Measurements from ENCODE around the gene WDR27. TPM values are rescaled to one million over a fixed set of nuclear protein-coding genes. Genes with fewer than 3 reads are reported as not detected.
"Not testable (repeated sequence)": the region's sequence is repeated elsewhere in the genome, so short reads cannot be mapped to it uniquely, and the experiment has no call there.

The WDR27 gene
- total and polyA plus RNA-seq, 2 donors, result 15.9 to 54.5 TPM

DNA sequence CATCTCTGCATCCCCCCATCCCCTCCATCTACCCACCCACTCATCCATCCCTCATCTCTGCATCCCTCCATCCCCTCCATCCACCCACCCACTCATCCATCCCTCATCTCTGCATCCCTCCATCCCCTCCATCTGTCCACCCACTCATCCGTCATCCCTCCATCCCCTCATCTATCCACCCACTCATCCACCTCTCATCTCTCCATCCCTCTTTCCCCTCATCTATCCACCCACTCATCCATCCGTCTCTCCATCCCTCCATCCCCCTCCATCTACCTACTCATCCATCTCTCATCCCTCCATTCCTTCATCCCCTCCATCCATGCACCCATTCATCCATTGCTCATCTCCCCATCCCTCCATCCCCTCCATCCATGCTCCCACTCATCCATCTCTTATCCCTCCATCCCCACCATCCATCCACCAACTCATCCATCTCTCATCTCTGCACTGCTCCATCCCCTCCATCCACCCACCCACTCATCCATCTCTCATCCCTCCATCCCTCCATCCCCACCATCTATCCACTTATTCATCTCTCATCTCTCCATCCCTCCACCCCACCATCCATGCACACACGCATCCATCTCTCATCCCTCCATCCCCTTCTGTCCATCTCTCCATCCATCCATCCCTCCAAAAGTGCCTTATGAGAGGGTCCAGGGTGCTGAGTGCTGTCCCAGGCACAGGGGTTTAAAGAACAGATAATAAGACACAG is 51.4 kb downstream of the WDR27 start:
- Histone ChIP-seq H3K4me3 (ENCODE audit: low read depth, low read length) (no peak overlapping the region), H3K36me3 (ENCODE audit: insufficient read depth) (no peaks in the 10 kb centered on the region), H3K4me1 (ENCODE audit: insufficient read depth) (no peaks in the 10 kb centered on the region), H3K27ac (ENCODE audit: low read depth) (no peak overlapping the region)
- no peak for DNase-seq (ENCODE audit: extremely low spot score)
- WGBS, result 97% methylated on average over 3 of the region's 3 CpGs

DNA sequence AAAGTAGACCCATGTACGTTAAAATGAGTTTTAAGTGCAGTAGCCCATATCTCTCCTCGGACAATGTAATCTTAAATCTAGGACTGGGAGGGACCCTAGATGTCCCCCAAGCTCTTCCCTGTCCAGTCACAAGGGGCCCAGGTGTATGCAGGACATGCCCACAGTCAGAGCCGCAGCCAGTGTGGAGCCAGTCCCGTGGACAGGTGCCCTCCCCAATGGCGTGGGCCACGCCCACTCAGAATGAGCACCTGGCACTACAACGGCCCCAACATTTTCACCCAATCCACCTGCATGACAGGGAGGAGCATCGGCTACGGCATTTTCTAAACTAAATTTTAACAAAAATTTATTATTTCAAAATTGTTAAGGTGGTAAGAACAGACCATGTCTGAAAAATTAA is 53.2 kb downstream of the WDR27 start:
- no peaks in the 10 kb centered on the region for H3K4me1 ChIP-seq (ENCODE audit: insufficient read depth)
- no peak overlapping the region for H3K27ac ChIP-seq (ENCODE audit: low read depth)
- no peak overlapping the region for H3K4me3 ChIP-seq (ENCODE audit: low read depth, low read length)
- WGBS, result 93% methylated on average over 9 of the region's 9 CpGs
- no peaks in the 10 kb centered on the region for H3K36me3 ChIP-seq (ENCODE audit: insufficient read depth)
- no peak for DNase-seq (ENCODE audit: extremely low spot score)

DNA sequence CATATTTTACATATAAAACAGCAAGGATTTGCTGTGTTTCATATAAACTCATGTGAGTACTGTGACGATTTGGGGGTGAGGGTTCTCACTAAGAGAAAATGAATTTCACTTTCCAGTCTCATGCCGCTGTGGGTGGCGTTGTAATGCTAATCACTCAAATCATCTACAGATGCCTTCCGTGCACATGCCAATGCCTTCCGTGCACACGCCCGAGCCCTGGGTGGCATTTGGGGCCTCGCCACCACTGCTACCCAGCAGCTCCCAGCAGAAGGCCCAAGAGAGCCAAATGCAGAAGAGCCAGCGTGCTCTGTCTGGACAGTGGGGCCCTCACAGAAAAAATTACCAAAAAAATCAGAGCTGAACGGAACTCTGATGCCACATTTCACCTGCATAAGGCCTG is 53.7 kb downstream of the WDR27 start:
- no peaks in the 10 kb centered on the region for H3K36me3 ChIP-seq (ENCODE audit: insufficient read depth)
- H3K4me1 ChIP-seq (ENCODE audit: insufficient read depth), result no peaks in the 10 kb centered on the region
- H3K27ac ChIP-seq (ENCODE audit: low read depth), result no peak overlapping the region
- DNase-seq (ENCODE audit: extremely low spot score), result no peak
- H3K4me3 ChIP-seq (ENCODE audit: low read depth, low read length), result no peak overlapping the region
- whole genome bisulfite sequencing, result 93% methylated on average over 10 of the region's 10 CpGs

DNA sequence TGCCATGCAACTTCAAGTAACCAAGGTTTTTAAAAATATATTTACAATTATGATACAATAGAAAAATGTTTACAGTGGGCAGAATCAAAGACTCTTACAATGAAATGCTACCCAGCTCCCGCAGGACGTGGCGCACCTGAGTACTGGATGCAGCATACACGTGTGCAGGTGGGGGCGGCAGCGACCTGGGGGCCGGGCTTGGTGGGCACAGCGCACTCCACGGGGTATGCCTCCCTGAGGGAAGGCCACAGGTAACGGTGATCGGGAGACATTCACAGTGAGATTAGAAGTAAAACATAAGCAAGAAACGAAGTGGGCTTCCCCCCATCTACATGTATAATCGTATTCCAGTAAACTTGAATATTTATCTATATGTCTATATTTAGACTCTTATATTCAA is 54.2 kb downstream of the WDR27 start:
- H3K27ac ChIP-seq (ENCODE audit: low read depth), result no peak overlapping the region
- no peaks in the 10 kb centered on the region for H3K4me1 ChIP-seq (ENCODE audit: insufficient read depth)
- no peak for DNase-seq (ENCODE audit: extremely low spot score)
- WGBS, result 93% methylated on average over 13 of the region's 13 CpGs
- no peak overlapping the region for H3K4me3 ChIP-seq (ENCODE audit: low read depth, low read length)
- no peaks in the 10 kb centered on the region for H3K36me3 ChIP-seq (ENCODE audit: insufficient read depth)

DNA sequence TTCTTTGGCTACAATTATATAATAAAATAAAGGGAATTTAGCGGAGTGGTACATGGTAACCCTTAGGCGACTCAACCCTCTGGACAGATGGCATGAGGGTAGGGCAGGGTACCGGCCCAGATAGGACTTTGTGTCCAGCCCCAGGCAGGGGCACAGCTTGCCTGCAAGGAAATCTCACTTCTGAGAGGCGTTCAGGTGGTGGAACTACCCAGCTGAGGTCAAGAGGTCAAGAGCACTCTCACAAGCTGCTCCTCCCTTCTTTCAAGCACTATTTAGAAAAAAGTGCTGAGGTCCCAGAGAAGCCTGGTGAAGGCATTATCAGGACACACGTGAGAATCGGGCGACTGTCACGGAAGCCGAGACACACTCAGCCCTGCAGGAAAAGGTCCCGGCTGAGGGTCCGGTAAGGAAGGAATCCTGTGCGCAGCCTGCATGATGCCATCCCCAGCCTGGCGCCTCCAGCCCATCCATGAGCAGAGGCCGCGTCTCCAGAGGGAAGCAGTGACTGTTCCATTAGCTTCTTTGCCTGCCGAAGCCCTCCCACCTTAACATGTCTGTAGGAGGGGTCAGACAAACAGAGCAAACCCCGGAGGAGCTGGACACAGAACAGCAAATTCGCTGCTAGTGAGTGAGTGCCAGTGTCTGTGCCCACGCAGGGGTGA is 54.8 kb downstream of the WDR27 start:
- no peak overlapping the region for H3K27ac ChIP-seq (ENCODE audit: low read depth)
- 91% methylated on average over 19 of the region's 19 CpGs for WGBS
- H3K4me1 ChIP-seq (ENCODE audit: insufficient read depth), result no peaks in the 10 kb centered on the region
- H3K36me3 ChIP-seq (ENCODE audit: insufficient read depth), result no peaks in the 10 kb centered on the region
- H3K4me3 ChIP-seq (ENCODE audit: low read depth, low read length), result no peak overlapping the region
- DNase-seq (ENCODE audit: extremely low spot score), result no peak

DNA sequence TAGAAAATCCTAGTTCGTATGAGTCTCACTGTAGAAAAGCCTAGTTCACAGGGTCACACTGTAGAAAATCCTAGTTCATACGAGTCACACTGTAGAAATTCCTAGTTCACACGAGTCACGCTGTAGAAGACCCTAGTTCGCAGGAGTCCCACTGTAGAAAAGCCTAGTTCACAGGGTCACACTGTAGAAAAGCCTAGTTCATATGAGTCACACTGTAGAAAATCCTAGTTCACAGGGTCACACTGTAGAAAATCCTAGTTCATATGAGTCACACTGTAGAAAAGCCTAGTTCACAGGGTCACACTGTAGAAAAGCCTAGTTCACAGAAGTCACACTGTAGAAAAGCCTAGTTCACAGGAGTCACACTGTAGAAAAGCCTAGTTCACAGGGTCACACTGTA is 56.4 kb downstream of the WDR27 start:
- 98% methylated on average over 5 of the region's 5 CpGs for WGBS
- not testable (repeated sequence) for H3K36me3 ChIP-seq (ENCODE audit: insufficient read depth); DNase-seq (ENCODE audit: extremely low spot score); H3K4me1 ChIP-seq (ENCODE audit: insufficient read depth); H3K27ac ChIP-seq (ENCODE audit: low read depth); H3K4me3 ChIP-seq (ENCODE audit: low read depth, low read length)

DNA sequence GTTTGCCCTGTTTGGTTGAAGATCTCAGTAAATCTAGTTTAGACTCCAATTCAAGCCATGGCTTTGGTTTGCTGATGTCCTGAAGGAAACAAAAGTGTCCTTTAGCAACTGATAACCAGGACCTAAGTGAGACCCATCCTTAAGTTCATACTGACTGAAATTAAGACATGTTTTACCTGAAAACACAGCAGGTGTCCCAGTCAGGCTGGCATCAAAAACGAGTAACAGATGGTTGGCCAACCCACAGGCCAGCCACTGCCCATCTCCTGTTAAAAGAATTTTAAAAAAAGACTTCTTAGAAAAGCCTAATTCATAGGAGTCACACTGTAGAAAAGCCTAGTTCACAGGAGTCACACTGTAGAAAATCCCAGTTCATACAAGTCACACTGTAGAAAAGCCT is 58.3 kb downstream of the WDR27 start:
- H3K4me3 ChIP-seq (ENCODE audit: low read depth, low read length), result no peak overlapping the region
- H3K4me1 ChIP-seq (ENCODE audit: insufficient read depth), result no peaks in the 10 kb centered on the region
- H3K36me3 ChIP-seq (ENCODE audit: insufficient read depth), result no peaks in the 10 kb centered on the region
- H3K27ac ChIP-seq (ENCODE audit: low read depth), result no peak overlapping the region
- DNase-seq (ENCODE audit: extremely low spot score), result no peak
- whole genome bisulfite sequencing, result 82% methylated on average over 1 of the region's 1 CpG

DNA sequence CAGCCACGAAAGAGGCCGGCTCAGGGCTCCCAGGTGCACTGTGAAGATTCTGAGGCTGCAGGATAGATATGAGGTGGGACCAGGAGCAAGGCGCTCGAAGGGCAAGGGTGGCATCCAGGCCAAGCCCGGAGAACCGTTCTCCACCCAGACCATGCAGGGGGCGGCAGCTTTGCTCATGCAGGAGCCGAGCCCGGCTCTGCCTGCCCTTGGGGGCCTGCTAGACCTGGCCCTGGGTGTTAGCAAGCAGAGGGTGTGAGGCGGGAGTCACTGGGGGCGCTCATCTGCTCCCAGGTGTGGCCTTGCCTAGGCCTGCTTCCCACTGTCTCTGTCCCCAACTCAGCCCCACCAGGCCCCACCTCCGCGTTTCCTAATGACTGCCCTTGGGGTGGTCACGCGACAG is 59.4 kb downstream of the WDR27 start:
- 90% methylated on average over 15 of the region's 15 CpGs for WGBS
- no peak for DNase-seq (ENCODE audit: extremely low spot score)
- Histone ChIP-seq H3K36me3 (ENCODE audit: insufficient read depth) (no peaks in the 10 kb centered on the region), H3K4me1 (ENCODE audit: insufficient read depth) (no peaks in the 10 kb centered on the region), H3K27ac (ENCODE audit: low read depth) (no peak overlapping the region), H3K4me3 (ENCODE audit: low read depth, low read length) (no peak overlapping the region)

DNA sequence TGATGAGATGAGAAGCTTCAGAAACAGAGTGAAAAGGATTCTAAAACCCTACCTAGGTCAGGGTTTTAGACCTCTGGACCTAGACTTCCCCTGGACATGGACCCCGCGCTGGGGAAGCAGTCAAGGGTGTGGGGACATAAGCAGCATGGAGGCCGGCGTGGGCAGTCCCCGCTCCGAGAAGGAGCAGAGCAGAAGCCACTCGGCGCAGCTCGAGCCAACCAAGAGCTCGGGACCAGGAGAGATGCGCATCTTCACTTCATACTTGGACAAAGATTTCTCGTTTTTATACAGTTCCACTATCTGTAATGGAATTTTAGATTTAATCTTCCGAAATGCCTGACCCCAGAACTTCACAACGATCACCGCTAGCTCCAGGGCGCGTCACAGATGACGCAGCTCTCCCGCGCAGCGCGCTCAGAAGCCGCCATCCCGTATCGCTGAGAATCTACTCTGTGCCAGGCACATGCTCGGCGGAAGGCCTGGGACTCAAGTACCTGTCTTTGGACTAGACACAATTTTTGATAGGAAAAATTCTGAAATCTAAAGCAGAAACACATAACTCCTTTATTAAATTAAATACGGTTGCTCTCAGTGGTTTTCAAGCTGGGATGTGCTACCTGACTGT is 60.3 kb downstream of the WDR27 start:
- H3K36me3 ChIP-seq (ENCODE audit: insufficient read depth), result no peaks in the 10 kb centered on the region
- WGBS, result 95% methylated on average over 28 of the region's 28 CpGs
- H3K4me3 ChIP-seq (ENCODE audit: low read depth, low read length), result no peak overlapping the region
- no peak overlapping the region for H3K27ac ChIP-seq (ENCODE audit: low read depth)
- H3K4me1 ChIP-seq (ENCODE audit: insufficient read depth), result no peaks in the 10 kb centered on the region
- DNase-seq (ENCODE audit: extremely low spot score), result no peak

DNA sequence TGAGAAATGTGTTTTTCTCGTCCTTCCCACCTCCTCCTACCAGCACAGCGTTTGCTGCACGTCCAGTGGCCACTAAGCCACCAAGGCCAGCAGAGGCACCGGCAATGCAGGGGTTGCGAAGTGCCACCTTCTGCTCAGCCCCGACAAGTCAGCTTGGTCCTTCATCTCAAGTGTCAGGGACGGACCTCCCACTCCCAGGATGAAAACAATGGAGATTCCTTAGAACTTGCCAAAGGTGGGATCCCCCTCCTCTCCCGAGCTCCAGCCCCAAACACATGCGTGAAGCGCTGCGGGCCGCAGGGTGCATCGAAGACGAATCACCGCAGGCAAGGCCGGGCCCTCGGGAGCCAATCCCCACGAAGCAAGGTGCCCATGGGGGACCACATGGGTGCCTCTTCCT is 60.8 kb downstream of the WDR27 start:
- H3K36me3 ChIP-seq (ENCODE audit: insufficient read depth), result no peaks in the 10 kb centered on the region
- H3K4me1 ChIP-seq (ENCODE audit: insufficient read depth), result no peaks in the 10 kb centered on the region
- 94% methylated on average over 18 of the region's 18 CpGs for WGBS
- H3K27ac ChIP-seq (ENCODE audit: low read depth), result no peak overlapping the region
- H3K4me3 ChIP-seq (ENCODE audit: low read depth, low read length), result no peak overlapping the region
- no peak for DNase-seq (ENCODE audit: extremely low spot score)

DNA sequence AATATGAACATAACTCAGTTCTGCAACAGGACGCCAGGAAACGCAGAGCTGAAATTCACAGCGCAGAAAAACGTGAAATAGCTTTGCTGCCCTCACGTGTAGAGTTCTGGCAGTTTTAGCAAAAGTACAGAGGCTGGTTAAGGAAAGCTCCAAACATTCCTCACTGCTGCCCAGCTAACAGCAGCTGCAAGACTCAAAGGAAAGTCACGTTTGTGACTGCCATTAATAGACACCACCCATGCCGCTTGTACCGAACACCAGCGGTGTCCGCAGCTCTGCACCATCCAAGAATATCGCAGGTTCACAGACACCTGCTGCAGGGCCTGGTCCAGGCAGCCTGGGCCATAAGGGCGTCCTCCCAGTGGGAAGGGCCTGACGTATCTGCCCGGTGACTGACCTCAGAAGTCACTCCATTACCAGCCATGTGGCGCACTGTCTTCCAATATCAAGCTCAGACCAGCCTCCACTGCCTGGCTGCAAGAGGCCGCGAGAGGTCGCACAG is 61.4 kb downstream of the WDR27 start:
- no peak for DNase-seq (ENCODE audit: extremely low spot score)
- no peak overlapping the region for H3K27ac ChIP-seq (ENCODE audit: low read depth)
- no peaks in the 10 kb centered on the region for H3K4me1 ChIP-seq (ENCODE audit: insufficient read depth)
- no peak overlapping the region for H3K4me3 ChIP-seq (ENCODE audit: low read depth, low read length)
- H3K36me3 ChIP-seq (ENCODE audit: insufficient read depth), result no peaks in the 10 kb centered on the region
- 81% methylated on average over 18 of the region's 18 CpGs for WGBS

DNA sequence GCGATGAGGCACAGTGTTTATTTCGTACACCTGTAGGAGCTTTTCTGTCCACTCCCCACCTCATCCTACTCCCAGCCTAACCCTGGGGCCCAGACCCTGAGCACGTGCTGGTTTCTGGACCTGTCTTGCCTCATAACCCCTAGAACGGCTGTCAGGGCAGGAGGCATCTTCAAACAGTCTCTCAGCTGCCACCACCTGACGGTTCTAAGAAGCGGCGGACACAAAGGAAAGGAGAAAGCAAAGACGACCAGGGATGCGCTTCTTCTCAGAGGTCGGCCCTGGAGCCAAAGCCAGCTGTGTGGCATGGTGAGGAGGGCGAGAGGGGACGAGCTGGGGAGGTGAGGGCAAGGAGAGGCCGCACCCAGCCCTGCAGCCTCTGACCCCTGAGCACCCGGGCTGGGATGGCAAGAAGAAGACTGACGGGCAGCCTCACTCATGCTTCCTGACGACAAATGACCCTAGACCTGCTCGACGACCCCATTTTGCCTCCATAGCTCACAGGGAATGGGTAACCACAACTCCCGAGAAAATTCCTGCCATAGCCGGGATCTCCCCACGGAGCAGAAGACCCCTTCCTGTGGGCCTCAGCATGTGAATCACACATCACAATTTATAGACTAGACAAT is 62.1 kb downstream of the WDR27 start:
- H3K4me3 ChIP-seq (ENCODE audit: low read depth, low read length), result no peak overlapping the region
- DNase-seq (ENCODE audit: extremely low spot score), result no peak
- H3K27ac ChIP-seq (ENCODE audit: low read depth), result no peak overlapping the region
- H3K36me3 ChIP-seq (ENCODE audit: insufficient read depth), result no peaks in the 10 kb centered on the region
- no peaks in the 10 kb centered on the region for H3K4me1 ChIP-seq (ENCODE audit: insufficient read depth)
- 75% methylated on average over 21 of the region's 21 CpGs for WGBS

DNA sequence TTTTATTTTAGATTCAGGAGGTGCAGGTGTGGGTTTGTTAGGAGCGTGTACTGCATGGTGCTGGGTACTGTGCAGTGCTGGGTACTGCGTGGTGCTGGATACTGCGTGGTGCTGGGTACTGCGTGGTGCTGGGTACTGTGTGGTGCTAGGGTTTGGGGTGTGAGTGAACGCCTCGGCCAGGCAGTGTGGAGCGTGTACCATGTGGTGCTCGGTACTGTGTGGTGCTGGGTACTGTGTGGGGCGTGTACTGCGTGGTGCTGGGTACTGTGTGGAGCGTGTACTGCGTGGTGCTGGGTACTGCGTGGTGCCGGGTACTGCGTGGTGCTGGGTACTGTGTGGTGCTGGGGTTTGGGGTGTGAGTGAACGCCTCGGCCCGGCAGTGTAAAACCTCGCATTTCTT is 62.9 kb downstream of the WDR27 start:
- no peak overlapping the region for H3K4me3 ChIP-seq (ENCODE audit: low read depth, low read length)
- no peak overlapping the region for H3K27ac ChIP-seq (ENCODE audit: low read depth)
- no peak for DNase-seq (ENCODE audit: extremely low spot score)
- no peaks in the 10 kb centered on the region for H3K4me1 ChIP-seq (ENCODE audit: insufficient read depth)
- H3K36me3 ChIP-seq (ENCODE audit: insufficient read depth), result no peaks in the 10 kb centered on the region
- 98% methylated on average over 19 of the region's 19 CpGs for WGBS

DNA sequence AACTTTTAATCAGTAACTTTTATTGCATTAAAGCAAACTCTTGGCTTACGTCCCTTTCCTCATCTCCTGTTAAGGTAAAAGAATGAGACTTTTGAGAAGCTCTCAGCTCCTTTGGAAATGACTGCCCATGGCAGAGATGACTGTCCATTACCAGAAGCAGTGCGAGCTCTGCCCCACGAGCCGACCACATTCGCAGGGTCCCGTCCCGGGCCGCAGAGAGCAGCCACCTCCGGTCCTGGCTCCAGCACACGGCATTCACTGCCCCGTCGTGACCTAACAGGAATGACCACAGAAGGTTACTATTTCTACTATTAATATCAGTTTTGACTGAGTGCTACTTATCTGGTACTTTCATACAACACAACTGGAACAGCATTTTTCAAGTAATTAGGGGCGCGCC is 63.4 kb downstream of the WDR27 start:
- 96% methylated on average over 14 of the region's 14 CpGs for WGBS
- no peak for DNase-seq (ENCODE audit: extremely low spot score)
- Histone ChIP-seq H3K4me1 (ENCODE audit: insufficient read depth) (no peaks in the 10 kb centered on the region), H3K27ac (ENCODE audit: low read depth) (no peak overlapping the region), H3K4me3 (ENCODE audit: low read depth, low read length) (no peak overlapping the region), H3K36me3 (ENCODE audit: insufficient read depth) (no peaks in the 10 kb centered on the region)
